ENCODE measurements around the gene ZNF699. TPM values are rescaled to one million over a fixed set of nuclear protein-coding genes. Genes with fewer than 3 reads are reported as not detected.

ZNF699 gene
- 5.3 TPM for total RNA-seq
- long read RNA-seq, partial matches to known transcripts, result 1 of 2 reads
- long read RNA-seq, other reads (novel, unspliced or antisense), result 0 of 2 reads

DNA sequence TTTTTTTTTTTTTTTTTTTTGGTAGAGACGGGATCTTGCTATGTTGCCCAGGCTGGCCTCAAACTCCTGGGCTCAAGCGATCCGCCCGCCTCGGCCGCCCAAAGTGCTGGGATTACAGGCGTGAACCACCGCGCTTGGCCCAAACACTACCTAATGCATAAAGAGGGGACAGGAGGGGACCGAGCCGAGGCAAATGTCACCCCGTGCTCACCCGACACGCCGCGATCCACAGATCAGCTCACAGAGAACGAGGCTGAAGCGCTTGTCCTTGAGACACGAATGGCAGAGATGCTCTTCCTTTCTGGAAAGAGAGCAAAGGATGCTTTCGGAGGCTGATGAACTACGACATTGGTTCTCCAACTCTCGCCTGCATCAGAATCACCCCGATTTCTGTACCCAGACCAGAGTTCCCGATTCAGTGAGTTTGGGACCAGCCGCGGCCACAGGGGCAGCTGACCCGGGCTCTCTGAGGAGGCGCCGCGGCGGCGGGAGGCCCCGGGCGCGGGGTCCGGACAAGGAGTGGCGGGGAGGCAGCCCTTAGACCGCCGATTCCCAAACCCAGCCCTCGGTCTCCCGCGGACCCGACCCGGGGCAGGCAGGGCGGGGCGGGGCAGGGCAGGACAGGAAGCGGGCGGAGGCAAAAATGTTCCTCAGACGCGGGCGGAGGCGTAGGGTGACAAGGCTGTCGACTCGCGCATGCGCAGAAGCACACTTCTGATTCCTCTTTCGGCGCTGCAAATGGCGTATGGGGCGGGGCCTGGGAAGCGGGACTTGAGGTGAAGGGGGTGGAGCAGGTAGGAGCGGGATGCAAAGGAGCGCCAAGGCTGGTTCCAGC is at the start of gene ZNF699:
Gene ZNF699, minus strand, starts transcription at position 700 of the 835 bp plus-strand sequence. CDS start 4,719 bp downstream, outside the sequence.
- Histone ChIP-seq H3K4me3 (peak within 1 kb of the TSS; percentile 85), H3K27me3 (no peaks in the 10 kb centered on the region), H3K4me1 (peaks cover 13% of the 10 kb centered on the region), H3K36me3 (peaks cover 5% of the 10 kb centered on the region), H3K9me3 (peaks cover 5% of the 10 kb centered on the region), H3K27ac (peak within 1 kb of the TSS; percentile 97)
- intact Hi-C loops (cut with DNase I), result no loop called here
- peak; percentile 97 for ATAC-seq
- DNase-seq, result peak; percentile 99
- TF ChIP-seq, protein P1, sequence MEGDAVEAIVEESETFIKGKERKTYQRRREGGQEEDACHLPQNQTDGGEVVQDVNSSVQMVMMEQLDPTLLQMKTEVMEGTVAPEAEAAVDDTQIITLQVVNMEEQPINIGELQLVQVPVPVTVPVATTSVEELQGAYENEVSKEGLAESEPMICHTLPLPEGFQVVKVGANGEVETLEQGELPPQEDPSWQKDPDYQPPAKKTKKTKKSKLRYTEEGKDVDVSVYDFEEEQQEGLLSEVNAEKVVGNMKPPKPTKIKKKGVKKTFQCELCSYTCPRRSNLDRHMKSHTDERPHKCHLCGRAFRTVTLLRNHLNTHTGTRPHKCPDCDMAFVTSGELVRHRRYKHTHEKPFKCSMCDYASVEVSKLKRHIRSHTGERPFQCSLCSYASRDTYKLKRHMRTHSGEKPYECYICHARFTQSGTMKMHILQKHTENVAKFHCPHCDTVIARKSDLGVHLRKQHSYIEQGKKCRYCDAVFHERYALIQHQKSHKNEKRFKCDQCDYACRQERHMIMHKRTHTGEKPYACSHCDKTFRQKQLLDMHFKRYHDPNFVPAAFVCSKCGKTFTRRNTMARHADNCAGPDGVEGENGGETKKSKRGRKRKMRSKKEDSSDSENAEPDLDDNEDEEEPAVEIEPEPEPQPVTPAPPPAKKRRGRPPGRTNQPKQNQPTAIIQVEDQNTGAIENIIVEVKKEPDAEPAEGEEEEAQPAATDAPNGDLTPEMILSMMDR (IDR thresholded peaks at IDR 0.05), result no peak

DNA sequence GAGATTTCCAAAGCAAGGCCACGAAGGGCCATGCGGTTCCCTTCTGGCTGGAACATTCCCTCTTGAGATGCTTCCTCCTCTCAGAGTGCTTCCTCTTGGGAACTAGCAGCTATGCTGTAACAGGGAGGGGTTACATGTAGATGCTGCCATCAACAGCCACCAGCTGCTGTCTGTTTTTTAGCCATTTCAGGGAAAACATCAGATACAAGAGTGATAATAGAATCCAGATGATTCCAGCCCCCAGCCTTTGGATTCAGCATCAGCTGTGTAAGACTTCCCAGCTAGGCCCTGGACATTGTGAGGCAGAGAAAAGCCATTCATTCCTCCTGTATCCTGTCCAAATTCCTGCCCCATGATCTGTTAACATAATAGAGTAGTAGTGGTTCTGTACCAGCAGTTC is 45.0 kb upstream of the ZNF699 start:
- Histone ChIP-seq H3K4me3 (no peak overlapping the region), H3K4me1 (no peaks in the 10 kb centered on the region), H3K9me3 (peaks cover 86% of the 10 kb centered on the region), H3K36me3 (no peaks in the 10 kb centered on the region), H3K27ac (no peak overlapping the region), H3K27me3 (no peaks in the 10 kb centered on the region)
- intact Hi-C loops (cut with DNase I), result no loop called here
- TF ChIP-seq, protein P1 (IDR thresholded peaks at IDR 0.05), result no peak
- no peak for ATAC-seq
- no peak for DNase-seq

DNA sequence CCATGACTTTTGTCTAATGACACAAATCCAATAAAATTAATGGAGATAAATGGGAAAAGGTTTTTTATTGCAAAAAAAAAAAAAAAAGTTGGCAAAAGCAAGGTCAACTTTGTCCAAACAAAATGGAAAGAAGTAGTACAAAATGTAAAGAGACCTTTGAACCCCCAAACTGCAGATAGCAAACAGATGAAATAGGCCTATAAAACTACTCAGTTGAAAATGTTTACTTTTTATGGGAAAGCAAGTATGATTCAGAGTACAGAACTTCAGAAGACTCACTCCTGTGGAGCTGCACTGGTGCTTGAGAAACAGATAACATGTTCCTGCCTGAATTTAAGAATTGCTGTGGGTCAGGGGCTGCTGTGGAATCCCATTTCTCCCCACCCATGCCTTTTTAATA is 43.4 kb upstream of the ZNF699 start:
- no peak for ATAC-seq
- TF ChIP-seq, protein P1 (IDR thresholded peaks at IDR 0.05), result no peak

DNA sequence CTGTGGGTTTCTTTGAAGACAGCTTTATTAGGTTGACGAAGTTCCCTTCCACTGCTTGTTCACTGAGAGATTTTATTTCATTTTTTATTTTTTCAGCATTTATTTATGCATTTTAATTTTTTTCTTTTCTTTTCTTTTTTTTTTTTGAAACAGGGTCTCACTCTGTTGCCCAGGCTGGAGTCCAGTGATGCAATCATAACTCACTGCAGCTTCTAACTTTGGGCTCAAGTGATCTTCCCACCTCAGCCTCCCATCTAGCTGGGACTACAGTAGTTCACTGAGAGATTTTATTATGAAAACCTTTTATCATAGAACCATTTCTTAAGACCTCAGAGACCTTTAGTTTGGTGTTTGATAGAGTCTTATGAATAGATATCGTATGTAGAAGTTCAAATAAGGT is 42.9 kb upstream of the ZNF699 start:
- H3K9me3 ChIP-seq, result peaks cover 89% of the 10 kb centered on the region
- DNase-seq (no peak), ATAC-seq (no peak)
- H3K36me3 ChIP-seq, result no peaks in the 10 kb centered on the region
- no peaks in the 10 kb centered on the region for H3K4me1 ChIP-seq
- intact Hi-C loops (cut with DNase I), result no loop called here
- TF ChIP-seq, protein P1 (IDR thresholded peaks at IDR 0.05), result no peak
- no peak overlapping the region for H3K27ac ChIP-seq
- no peak overlapping the region for H3K4me3 ChIP-seq
- no peaks in the 10 kb centered on the region for H3K27me3 ChIP-seq

More for the DNA sequence above, 43.4 kb upstream of the ZNF699 start:
- Histone ChIP-seq H3K36me3 (no peaks in the 10 kb centered on the region), H3K27ac (no peak overlapping the region), H3K27me3 (no peaks in the 10 kb centered on the region), H3K4me1 (no peaks in the 10 kb centered on the region), H3K9me3 (peaks cover 89% of the 10 kb centered on the region), H3K4me3 (no peak overlapping the region)
- intact Hi-C loops (cut with DNase I), result no loop called here
- DNase-seq, result no peak

DNA sequence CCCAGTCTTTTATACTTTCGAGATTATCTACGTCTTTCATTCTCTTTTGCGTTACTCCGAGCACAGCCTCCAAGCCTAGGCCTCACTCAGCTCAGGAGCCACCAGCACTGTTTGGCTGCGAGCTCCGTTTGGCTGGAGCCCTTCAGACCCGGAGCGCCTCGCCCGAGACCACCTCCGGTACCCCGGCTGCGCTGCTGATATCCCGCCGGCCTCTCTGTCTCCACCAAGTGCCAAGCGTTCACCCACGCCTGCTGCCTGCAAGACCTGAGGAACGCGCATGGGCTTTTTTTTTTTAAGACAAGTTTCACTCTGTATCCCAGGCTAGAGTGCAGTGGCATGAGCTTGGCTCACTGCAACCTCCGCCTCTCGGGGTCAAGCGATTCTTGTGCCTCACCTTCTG is 39.0 kb upstream of the ZNF699 start:
- intact Hi-C loops (cut with DNase I), result no loop called here
- DNase-seq (no peak), ATAC-seq (no peak)
- H3K36me3 ChIP-seq, result no peaks in the 10 kb centered on the region
- H3K4me3 ChIP-seq, result no peak overlapping the region
- H3K4me1 ChIP-seq, result no peaks in the 10 kb centered on the region
- H3K27me3 ChIP-seq, result no peaks in the 10 kb centered on the region
- TF ChIP-seq, protein P1 (IDR thresholded peaks at IDR 0.05), result no peak
- H3K27ac ChIP-seq, result no peak overlapping the region
- peaks cover 99% of the 10 kb centered on the region for H3K9me3 ChIP-seq
